SK-N-MC (cell line): ENCODE data around the gene INSYN2B.

Experiments used
- EZH2 ChIP-seq: fragments of 200-600 bp; sonication (generic); IDR thresholded peaks from one replicate; pipeline ENCODE4 v1.6.1; 2017; ENCODE audit warnings: antibody characterized with exemption
- POLR2AphosphoS5 ChIP-seq: IDR thresholded peaks from 2 replicates; pipeline ENCODE4 v1.6.1; 2012; ENCODE audit warnings: mild to moderate bottlenecking, low read depth, low read length, borderline replicate concordance

- no peak for TF ChIP-seq EZH2
- TF ChIP-seq POLR2AphosphoS5 = no peak
These were observed 34.4 kb downstream of the INSYN2B start for GRCh38 chr5:169945831-169946261.
